ENCODE data around the gene INPPL1. TPM values are rescaled to one million over a fixed set of nuclear protein-coding genes. Genes with fewer than 3 reads are reported as not detected.
"Not testable (repeated sequence)": the region's sequence is repeated elsewhere in the genome, so short reads cannot be mapped to it uniquely, and the experiment has no call there.

INPPL1 gene
- total and polyA plus RNA-seq, 5 donors: 79.2 to 149 (median 113) TPM

GRCh38 chr11:72250661-72251464, 26.3 kb downstream of the INPPL1 start:
- intact Hi-C loops (cut with DNase I): no loop called here
- no peak overlapping the region for H3K27ac ChIP-seq (ENCODE audit: low read length)
- no peaks in the 10 kb centered on the region for H3K9me3 ChIP-seq (ENCODE audit: control insufficient read depth, low read length)
- H3K4me3 ChIP-seq (ENCODE audit: low read length): no peak overlapping the region
- H3K4me1 ChIP-seq (ENCODE audit: control insufficient read depth, insufficient read depth, low read length): no peaks in the 10 kb centered on the region
- no peaks in the 10 kb centered on the region for H3K27me3 ChIP-seq (ENCODE audit: control insufficient read depth, insufficient read depth)
- 79% methylated on average over 24 of the region's 24 CpGs for WGBS
- ATAC-seq: no peak
- DNase-seq: no peak

- no peaks in the 10 kb centered on the region for H3K9me3 ChIP-seq (ENCODE audit: control insufficient read depth, low read length)
- no peaks in the 10 kb centered on the region for H3K4me1 ChIP-seq (ENCODE audit: control insufficient read depth, insufficient read depth, low read length)
- no peak for ATAC-seq
- no peaks in the 10 kb centered on the region for H3K27me3 ChIP-seq (ENCODE audit: control insufficient read depth, insufficient read depth)
- intact Hi-C loops (cut with DNase I): no loop called here
- DNase-seq: no peak
- H3K27ac ChIP-seq (ENCODE audit: low read length): no peak overlapping the region
- no peak overlapping the region for H3K4me3 ChIP-seq (ENCODE audit: low read length)
- 68% methylated on average over 5 of the region's 5 CpGs for WGBS
Observed at GRCh38 chr11:72251614-72252013, 27.0 kb downstream of the INPPL1 start.

- intact Hi-C loops (cut with DNase I): no loop called here
- no peaks in the 10 kb centered on the region for H3K27me3 ChIP-seq (ENCODE audit: control insufficient read depth, insufficient read depth)
- 95% methylated on average over 3 of the region's 3 CpGs for WGBS
Observed at GRCh38 chr11:72253392-72253791, 28.8 kb downstream of the INPPL1 start.

GRCh38 chr11:72254299-72254993, 29.9 kb downstream of the INPPL1 start:
- no peak overlapping the region for H3K4me3 ChIP-seq (ENCODE audit: low read length)
- H3K27ac ChIP-seq (ENCODE audit: low read length): no peak overlapping the region
- intact Hi-C loops (cut with DNase I): no loop called here
- ATAC-seq (no peak), DNase-seq (no peak)
- no peaks in the 10 kb centered on the region for H3K27me3 ChIP-seq (ENCODE audit: control insufficient read depth, insufficient read depth)
- 81% methylated on average over 5 of the region's 5 CpGs for WGBS
- H3K4me1 ChIP-seq (ENCODE audit: control insufficient read depth, insufficient read depth, low read length): no peaks in the 10 kb centered on the region
- H3K9me3 ChIP-seq (ENCODE audit: control insufficient read depth, low read length): no peaks in the 10 kb centered on the region

More at GRCh38 chr11:72253392-72253791, 28.8 kb downstream of the INPPL1 start:
- Histone ChIP-seq H3K4me3 (ENCODE audit: low read length) (no peak overlapping the region), H3K27ac (ENCODE audit: low read length) (no peak overlapping the region), H3K9me3 (ENCODE audit: control insufficient read depth, low read length) (no peaks in the 10 kb centered on the region), H3K4me1 (ENCODE audit: control insufficient read depth, insufficient read depth, low read length) (no peaks in the 10 kb centered on the region)
- DNase-seq: no peak
- no peak for ATAC-seq

- no peak overlapping the region for H3K4me3 ChIP-seq (ENCODE audit: low read length)
- H3K27ac ChIP-seq (ENCODE audit: low read length): no peak overlapping the region
- no peaks in the 10 kb centered on the region for H3K4me1 ChIP-seq (ENCODE audit: control insufficient read depth, insufficient read depth, low read length)
- WGBS: 87% methylated on average over 2 of the region's 2 CpGs
- intact Hi-C loops (cut with DNase I): no loop called here
- ATAC-seq: no peak
- H3K27me3 ChIP-seq (ENCODE audit: control insufficient read depth, insufficient read depth): no peaks in the 10 kb centered on the region
- DNase-seq: no peak
- no peaks in the 10 kb centered on the region for H3K9me3 ChIP-seq (ENCODE audit: control insufficient read depth, low read length)
Observed at GRCh38 chr11:72257570-72257969, 33.0 kb downstream of the INPPL1 start.

- no peaks in the 10 kb centered on the region for H3K4me1 ChIP-seq (ENCODE audit: control insufficient read depth, insufficient read depth, low read length)
- H3K27me3 ChIP-seq (ENCODE audit: control insufficient read depth, insufficient read depth): no peaks in the 10 kb centered on the region
- no peak for ATAC-seq
- WGBS: 77% methylated on average over 2 of the region's 2 CpGs
- no peak overlapping the region for H3K4me3 ChIP-seq (ENCODE audit: low read length)
- no peak for DNase-seq
- H3K9me3 ChIP-seq (ENCODE audit: control insufficient read depth, low read length): no peaks in the 10 kb centered on the region
- H3K27ac ChIP-seq (ENCODE audit: low read length): no peak overlapping the region
- intact Hi-C loops (cut with DNase I): no loop called here
Observed at GRCh38 chr11:72259490-72259889, 34.9 kb downstream of the INPPL1 start.

- H3K9me3 ChIP-seq (ENCODE audit: control insufficient read depth, low read length): no peaks in the 10 kb centered on the region
- no peak overlapping the region for H3K4me3 ChIP-seq (ENCODE audit: low read length)
- DNase-seq (no peak), ATAC-seq (no peak)
- H3K4me1 ChIP-seq (ENCODE audit: control insufficient read depth, insufficient read depth, low read length): no peaks in the 10 kb centered on the region
- no peak overlapping the region for H3K27ac ChIP-seq (ENCODE audit: low read length)
- WGBS: 36% methylated on average over 5 of the region's 5 CpGs
- no peaks in the 10 kb centered on the region for H3K27me3 ChIP-seq (ENCODE audit: control insufficient read depth, insufficient read depth)
- intact Hi-C loops (cut with DNase I): no loop called here
Observed at GRCh38 chr11:72260574-72260973, 36.0 kb downstream of the INPPL1 start.

GRCh38 chr11:72263361-72263760, 38.8 kb downstream of the INPPL1 start:
- Histone ChIP-seq H3K9me3 (ENCODE audit: control insufficient read depth, low read length) (no peaks in the 10 kb centered on the region), H3K4me3 (ENCODE audit: low read length) (no peak overlapping the region), H3K4me1 (ENCODE audit: control insufficient read depth, insufficient read depth, low read length) (no peaks in the 10 kb centered on the region), H3K27ac (ENCODE audit: low read length) (no peak overlapping the region), H3K27me3 (ENCODE audit: control insufficient read depth, insufficient read depth) (no peaks in the 10 kb centered on the region)
- no peak for ATAC-seq
- intact Hi-C loops (cut with DNase I): no loop called here
- WGBS: 60% methylated on average over 4 of the region's 4 CpGs
- DNase-seq: no peak

GRCh38 chr11:72265951-72266350, 41.4 kb downstream of the INPPL1 start:
- H3K4me3 ChIP-seq (ENCODE audit: low read length): no peak overlapping the region
- DNase-seq: no peak
- ATAC-seq: no peak
- H3K27ac ChIP-seq (ENCODE audit: low read length): no peak overlapping the region
- intact Hi-C loops (cut with DNase I): no loop called here
- no peaks in the 10 kb centered on the region for H3K9me3 ChIP-seq (ENCODE audit: control insufficient read depth, low read length)
- H3K4me1 ChIP-seq (ENCODE audit: control insufficient read depth, insufficient read depth, low read length): no peaks in the 10 kb centered on the region
- H3K27me3 ChIP-seq (ENCODE audit: control insufficient read depth, insufficient read depth): peaks cover 3% of the 10 kb centered on the region

GRCh38 chr11:72266960-72267359, 42.4 kb downstream of the INPPL1 start:
- H3K27me3 ChIP-seq (ENCODE audit: control insufficient read depth, insufficient read depth); intact Hi-C loops (cut with DNase I); DNase-seq; H3K27ac ChIP-seq (ENCODE audit: low read length); ATAC-seq; H3K4me3 ChIP-seq (ENCODE audit: low read length); H3K4me1 ChIP-seq (ENCODE audit: control insufficient read depth, insufficient read depth, low read length); H3K9me3 ChIP-seq (ENCODE audit: control insufficient read depth, low read length): not testable (repeated sequence)
- 69% methylated on average over 5 of the region's 5 CpGs for WGBS

GRCh38 chr11:72267956-72268617, 43.5 kb downstream of the INPPL1 start:
- H3K27me3 ChIP-seq (ENCODE audit: control insufficient read depth, insufficient read depth): peaks cover 3% of the 10 kb centered on the region
- no peak for ATAC-seq
- H3K9me3 ChIP-seq (ENCODE audit: control insufficient read depth, low read length): no peaks in the 10 kb centered on the region
- no peaks in the 10 kb centered on the region for H3K4me1 ChIP-seq (ENCODE audit: control insufficient read depth, insufficient read depth, low read length)
- no peak for DNase-seq
- no peak overlapping the region for H3K4me3 ChIP-seq (ENCODE audit: low read length)
- WGBS: 73% methylated on average over 2 of the region's 2 CpGs
- intact Hi-C loops (cut with DNase I): no loop called here
- H3K27ac ChIP-seq (ENCODE audit: low read length): no peak overlapping the region

Measured in right cardiac atrium (tissue), 5 donors.